ENCODE results near the gene NHEJ1. TPM values are rescaled to one million over a fixed set of nuclear protein-coding genes. Genes with fewer than 3 reads are reported as not detected.

NHEJ1 gene
- polyA plus RNA-seq, 4 donors: 19.3 to 47.1 (median 36.6) TPM

DNA sequence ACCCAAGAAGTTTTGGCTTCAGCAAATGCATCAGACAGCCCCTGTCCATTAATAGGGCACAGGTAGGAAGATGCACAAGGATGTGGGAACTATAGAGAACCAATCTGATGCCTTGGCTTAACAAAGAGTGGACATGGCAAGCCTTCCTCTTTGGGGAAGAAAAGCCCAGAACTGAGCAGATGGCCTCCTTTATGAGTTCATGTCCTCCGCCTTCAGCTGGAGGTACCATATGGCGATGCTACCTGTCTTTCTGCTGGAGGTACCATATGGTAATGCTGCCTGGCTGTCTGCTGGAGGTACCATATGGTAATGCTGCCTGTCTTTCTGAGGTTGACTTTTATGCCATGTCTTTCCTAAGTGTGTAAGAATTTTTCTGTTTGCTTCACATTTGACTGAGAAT lies 23.5 kb upstream of the NHEJ1 start:
- 82 to 96% (median 92%) methylated on average over 2 of the region's 2 CpGs for WGBS, 3 donors
- no peaks in the 10 kb centered on the region for H3K9me3 ChIP-seq (ENCODE audit: control insufficient read depth in 2 of 2, insufficient read depth in 1 of 2, low read depth in 1 of 2, low read length in 1 of 2)
- no peaks in the 10 kb centered on the region for H3K27me3 ChIP-seq (ENCODE audit: control insufficient read depth in 3 of 3, insufficient read depth in 3 of 3, low read length in 3 of 3)
- H3K27ac ChIP-seq (ENCODE audit: low read depth in 1 of 3, low read length in 2 of 3): no peak overlapping the region
- peaks cover 23 to 44% (median 24%) of the 10 kb centered on the region in 3 donors for H3K36me3 ChIP-seq (ENCODE audit: control insufficient read depth in 3 of 3, insufficient read depth in 2 of 3, low read depth in 1 of 3, low read length in 3 of 3)
- H3K4me1 ChIP-seq (ENCODE audit: control insufficient read depth in 3 of 3, insufficient read depth in 2 of 3, low read depth in 1 of 3, low read length in 2 of 3): peaks cover 0 to 4% (median under 1%) of the 10 kb centered on the region in 3 donors
- H3K4me3 ChIP-seq (ENCODE audit: low read depth in 1 of 3, low read length in 3 of 3): no peak overlapping the region
- FAIRE-seq (no peak), DNase-seq (no peak)

DNA sequence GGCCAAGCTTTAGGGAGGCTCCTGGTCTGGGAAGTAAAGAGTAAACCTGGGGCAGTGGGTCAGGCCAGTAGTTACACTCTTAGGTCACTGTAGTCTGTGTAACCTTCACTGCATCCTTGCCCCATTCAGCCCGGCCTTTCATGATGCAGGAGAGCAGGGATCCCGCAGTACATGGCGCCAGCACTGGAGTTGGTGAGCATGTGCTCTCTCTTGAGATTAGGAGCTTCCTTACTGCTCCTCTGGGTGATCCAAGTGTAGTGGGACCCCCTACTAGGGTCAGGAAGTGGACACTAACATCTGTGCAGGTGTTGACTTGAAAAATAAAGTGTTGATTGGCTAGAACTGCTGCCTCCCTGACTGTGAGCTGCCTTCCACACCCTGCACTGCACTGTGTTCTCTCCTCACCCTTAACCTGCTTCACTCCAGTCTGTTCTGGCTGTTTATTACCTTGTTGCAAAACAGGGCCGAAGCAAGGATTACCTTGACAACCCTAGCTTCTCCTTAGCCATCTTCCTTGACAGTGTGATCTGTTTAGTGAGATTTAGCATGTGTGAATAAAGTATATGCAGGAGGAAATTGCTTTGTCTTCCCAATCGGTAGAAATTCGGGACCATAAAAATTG lies 22.6 kb upstream of the NHEJ1 start:
- DNase-seq (peak in 1 of 2 donors; percentile 51), FAIRE-seq (no peak)
- H3K27ac ChIP-seq (ENCODE audit: low read depth in 1 of 3, low read length in 2 of 3): peak overlapping the region in 1 of 3 donors; percentile 5
- H3K36me3 ChIP-seq (ENCODE audit: control insufficient read depth in 3 of 3, insufficient read depth in 2 of 3, low read depth in 1 of 3, low read length in 3 of 3): peaks cover 23 to 47% (median 24%) of the 10 kb centered on the region in 3 donors
- no peaks in the 10 kb centered on the region for H3K27me3 ChIP-seq (ENCODE audit: control insufficient read depth in 3 of 3, insufficient read depth in 3 of 3, low read length in 3 of 3)
- no peaks in the 10 kb centered on the region for H3K9me3 ChIP-seq (ENCODE audit: control insufficient read depth in 2 of 2, insufficient read depth in 1 of 2, low read depth in 1 of 2, low read length in 1 of 2)
- H3K4me1 ChIP-seq (ENCODE audit: control insufficient read depth in 3 of 3, insufficient read depth in 2 of 3, low read depth in 1 of 3, low read length in 2 of 3): peaks cover 3 to 5% (median 4%) of the 10 kb centered on the region in 3 donors
- WGBS, 3 donors: 90 to 93% (median 92%) methylated on average over 6 of the region's 6 CpGs
- no peak overlapping the region for H3K4me3 ChIP-seq (ENCODE audit: low read depth in 1 of 3, low read length in 3 of 3)

DNA sequence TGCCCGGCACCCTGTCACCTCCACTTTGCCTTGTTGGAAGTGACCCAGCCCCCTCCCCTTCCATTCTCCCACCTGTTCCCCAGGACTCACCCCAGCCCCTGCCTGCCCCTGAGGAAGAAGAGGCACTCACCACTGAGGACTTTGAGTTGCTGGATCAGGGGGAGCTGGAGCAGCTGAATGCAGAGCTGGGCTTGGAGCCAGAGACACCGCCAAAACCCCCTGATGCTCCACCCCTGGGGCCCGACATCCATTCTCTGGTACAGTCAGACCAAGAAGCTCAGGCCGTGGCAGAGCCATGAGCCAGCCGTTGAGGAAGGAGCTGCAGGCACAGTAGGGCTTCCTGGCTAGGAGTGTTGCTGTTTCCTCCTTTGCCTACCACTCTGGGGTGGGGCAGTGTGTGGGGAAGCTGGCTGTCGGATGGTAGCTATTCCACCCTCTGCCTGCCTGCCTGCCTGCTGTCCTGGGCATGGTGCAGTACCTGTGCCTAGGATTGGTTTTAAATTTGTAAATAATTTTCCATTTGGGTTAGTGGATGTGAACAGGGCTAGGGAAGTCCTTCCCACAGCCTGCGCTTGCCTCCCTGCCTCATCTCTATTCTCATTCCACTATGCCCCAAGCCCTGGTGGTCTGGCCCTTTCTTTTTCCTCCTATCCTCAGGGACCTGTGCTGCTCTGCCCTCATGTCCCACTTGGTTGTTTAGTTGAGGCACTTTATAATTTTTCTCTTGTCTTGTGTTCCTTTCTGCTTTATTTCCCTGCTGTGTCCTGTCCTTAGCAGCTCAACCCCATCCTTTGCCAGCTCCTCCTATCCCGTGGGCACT lies 21.9 kb upstream of the NHEJ1 start:
- DNase-seq (no peak), FAIRE-seq (no peak)
- Histone ChIP-seq H3K27me3 (ENCODE audit: control insufficient read depth in 3 of 3, insufficient read depth in 3 of 3, low read length in 3 of 3) (no peaks in the 10 kb centered on the region), H3K36me3 (ENCODE audit: control insufficient read depth in 3 of 3, insufficient read depth in 2 of 3, low read depth in 1 of 3, low read length in 3 of 3) (peaks cover 23 to 47% (median 24%) of the 10 kb centered on the region in 3 donors), H3K4me1 (ENCODE audit: control insufficient read depth in 3 of 3, insufficient read depth in 2 of 3, low read depth in 1 of 3, low read length in 2 of 3) (peaks cover 3 to 5% (median 4%) of the 10 kb centered on the region in 3 donors), H3K9me3 (ENCODE audit: control insufficient read depth in 2 of 2, insufficient read depth in 1 of 2, low read depth in 1 of 2, low read length in 1 of 2) (no peaks in the 10 kb centered on the region), H3K4me3 (ENCODE audit: low read depth in 1 of 3, low read length in 3 of 3) (no peak overlapping the region), H3K27ac (ENCODE audit: low read depth in 1 of 3, low read length in 2 of 3) (peak overlapping the region in 1 of 3 donors; percentile 5)
- WGBS, 3 donors: 75 to 85% (median 82%) methylated on average over 8 of the region's 8 CpGs

DNA sequence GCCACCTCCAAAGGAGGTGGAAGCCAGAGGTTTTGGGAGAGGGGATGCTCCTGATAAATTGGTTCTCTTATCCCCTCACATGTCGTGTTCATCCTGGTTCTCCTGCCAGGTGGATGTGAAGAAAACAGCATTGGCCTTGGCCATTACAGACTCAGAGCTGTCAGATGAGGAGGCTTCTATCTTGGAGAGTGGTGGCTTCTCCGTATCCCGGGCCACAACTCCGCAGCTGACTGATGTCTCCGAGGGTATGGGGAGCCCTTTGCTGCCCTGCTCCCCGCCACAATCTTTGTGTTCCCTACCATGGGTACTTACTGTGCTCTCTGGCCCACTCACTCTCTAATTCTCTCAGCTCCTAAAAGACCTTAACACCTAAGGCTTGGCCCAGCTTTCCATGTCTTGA lies 20.9 kb upstream of the NHEJ1 start:
- DNase-seq (no peak), FAIRE-seq (no peak)
- peaks cover 23 to 47% (median 24%) of the 10 kb centered on the region in 3 donors for H3K36me3 ChIP-seq (ENCODE audit: control insufficient read depth in 3 of 3, insufficient read depth in 2 of 3, low read depth in 1 of 3, low read length in 3 of 3)
- no peak overlapping the region for H3K27ac ChIP-seq (ENCODE audit: low read depth in 1 of 3, low read length in 2 of 3)
- no peaks in the 10 kb centered on the region for H3K27me3 ChIP-seq (ENCODE audit: control insufficient read depth in 3 of 3, insufficient read depth in 3 of 3, low read length in 3 of 3)
- peaks cover 3 to 10% (median 4%) of the 10 kb centered on the region in 3 donors for H3K4me1 ChIP-seq (ENCODE audit: control insufficient read depth in 3 of 3, insufficient read depth in 2 of 3, low read depth in 1 of 3, low read length in 2 of 3)
- WGBS, 3 donors: 87 to 97% (median 95%) methylated on average over 6 of the region's 6 CpGs
- no peak overlapping the region for H3K4me3 ChIP-seq (ENCODE audit: low read depth in 1 of 3, low read length in 3 of 3)
- H3K9me3 ChIP-seq (ENCODE audit: control insufficient read depth in 2 of 2, insufficient read depth in 1 of 2, low read depth in 1 of 2, low read length in 1 of 2): no peaks in the 10 kb centered on the region

DNA sequence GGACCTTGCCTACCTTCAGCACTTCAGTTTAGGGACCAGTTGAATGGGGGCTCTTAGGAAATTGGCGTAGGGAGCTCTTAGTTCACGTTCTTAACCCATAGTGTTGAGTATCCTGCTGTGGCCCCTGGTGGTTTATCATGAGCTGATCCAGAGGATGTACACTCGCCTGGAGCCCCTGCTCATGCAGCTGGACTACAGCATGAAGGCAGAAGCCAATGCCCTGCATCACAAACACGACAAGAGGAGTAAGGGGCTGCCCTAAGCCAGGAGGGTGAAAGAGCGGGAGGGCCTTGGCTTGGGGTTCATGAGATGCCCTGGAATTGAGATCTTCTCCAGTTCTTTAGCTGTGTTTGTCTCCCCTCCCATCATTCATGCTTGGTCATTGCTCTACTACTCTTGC lies 20.3 kb upstream of the NHEJ1 start:
- DNase-seq: no peak
- H3K27ac ChIP-seq (ENCODE audit: low read depth in 1 of 3, low read length in 2 of 3): no peak overlapping the region
- peaks cover 23 to 50% (median 24%) of the 10 kb centered on the region in 3 donors for H3K36me3 ChIP-seq (ENCODE audit: control insufficient read depth in 3 of 3, insufficient read depth in 2 of 3, low read depth in 1 of 3, low read length in 3 of 3)
- H3K27me3 ChIP-seq (ENCODE audit: control insufficient read depth in 3 of 3, insufficient read depth in 3 of 3, low read length in 3 of 3): no peaks in the 10 kb centered on the region
- peaks cover 3 to 10% (median 4%) of the 10 kb centered on the region in 3 donors for H3K4me1 ChIP-seq (ENCODE audit: control insufficient read depth in 3 of 3, insufficient read depth in 2 of 3, low read depth in 1 of 3, low read length in 2 of 3)
- no peaks in the 10 kb centered on the region for H3K9me3 ChIP-seq (ENCODE audit: control insufficient read depth in 2 of 2, insufficient read depth in 1 of 2, low read depth in 1 of 2, low read length in 1 of 2)
- H3K4me3 ChIP-seq (ENCODE audit: low read depth in 1 of 3, low read length in 3 of 3): no peak overlapping the region
- WGBS, 3 donors: 93% methylated on average over 5 of the region's 5 CpGs
- no peak for FAIRE-seq

DNA sequence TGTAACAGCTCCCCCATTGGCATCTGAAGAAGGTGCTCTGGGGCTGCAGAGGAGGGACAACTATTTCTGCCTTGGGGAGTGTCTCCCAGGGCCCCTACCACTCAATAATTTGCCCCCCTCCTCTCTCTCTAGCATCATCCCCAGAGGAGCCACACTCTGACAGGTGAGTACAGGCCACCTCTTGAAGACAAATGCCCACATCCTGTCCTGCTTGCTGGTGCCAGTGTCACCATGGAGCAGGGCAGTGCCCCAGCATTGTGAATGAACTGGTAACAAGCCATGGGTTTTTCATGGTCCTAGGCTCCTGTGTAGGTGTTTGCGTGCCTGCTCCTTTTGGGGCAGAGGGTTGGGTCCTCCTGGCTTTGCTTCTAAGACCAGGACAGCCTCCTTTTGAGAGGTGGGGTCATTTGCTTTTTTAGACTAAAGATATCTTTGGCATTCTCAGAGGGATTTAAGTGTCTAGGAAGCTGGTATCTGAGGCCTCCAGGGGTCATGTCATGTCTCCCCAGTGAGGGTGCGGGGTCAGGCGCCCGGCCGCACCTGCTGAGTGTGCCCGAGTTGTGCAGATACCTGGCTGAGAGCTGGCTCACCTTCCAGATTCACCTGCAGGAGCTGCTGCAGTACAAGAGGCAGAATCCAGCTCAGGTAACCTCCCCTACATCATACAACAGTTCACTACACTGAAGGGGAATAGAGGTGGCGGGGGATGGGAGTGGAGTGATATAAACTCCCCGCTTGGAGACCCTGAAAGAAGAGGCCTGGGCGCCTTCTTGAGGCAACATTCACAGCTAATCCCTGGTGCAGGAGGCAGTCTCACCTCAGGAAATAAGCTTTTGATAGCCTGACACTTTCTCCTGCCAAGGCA lies 19.2 kb upstream of the NHEJ1 start:
- Histone ChIP-seq H3K4me3 (ENCODE audit: low read depth in 1 of 3, low read length in 3 of 3) (peak overlapping the region in 1 of 3 donors; percentile 59), H3K27ac (ENCODE audit: low read depth in 1 of 3, low read length in 2 of 3) (no peak overlapping the region), H3K27me3 (ENCODE audit: control insufficient read depth in 3 of 3, insufficient read depth in 3 of 3, low read length in 3 of 3) (no peaks in the 10 kb centered on the region), H3K36me3 (ENCODE audit: control insufficient read depth in 3 of 3, insufficient read depth in 2 of 3, low read depth in 1 of 3, low read length in 3 of 3) (peaks cover 23 to 56% (median 26%) of the 10 kb centered on the region in 3 donors), H3K9me3 (ENCODE audit: control insufficient read depth in 2 of 2, insufficient read depth in 1 of 2, low read depth in 1 of 2, low read length in 1 of 2) (no peaks in the 10 kb centered on the region), H3K4me1 (ENCODE audit: control insufficient read depth in 3 of 3, insufficient read depth in 2 of 3, low read depth in 1 of 3, low read length in 2 of 3) (peaks cover 5 to 10% (median 7%) of the 10 kb centered on the region in 3 donors)
- WGBS, 3 donors: 91 to 97% (median 94%) methylated on average over 9 of the region's 9 CpGs
- FAIRE-seq (no peak), DNase-seq (no peak)

DNA sequence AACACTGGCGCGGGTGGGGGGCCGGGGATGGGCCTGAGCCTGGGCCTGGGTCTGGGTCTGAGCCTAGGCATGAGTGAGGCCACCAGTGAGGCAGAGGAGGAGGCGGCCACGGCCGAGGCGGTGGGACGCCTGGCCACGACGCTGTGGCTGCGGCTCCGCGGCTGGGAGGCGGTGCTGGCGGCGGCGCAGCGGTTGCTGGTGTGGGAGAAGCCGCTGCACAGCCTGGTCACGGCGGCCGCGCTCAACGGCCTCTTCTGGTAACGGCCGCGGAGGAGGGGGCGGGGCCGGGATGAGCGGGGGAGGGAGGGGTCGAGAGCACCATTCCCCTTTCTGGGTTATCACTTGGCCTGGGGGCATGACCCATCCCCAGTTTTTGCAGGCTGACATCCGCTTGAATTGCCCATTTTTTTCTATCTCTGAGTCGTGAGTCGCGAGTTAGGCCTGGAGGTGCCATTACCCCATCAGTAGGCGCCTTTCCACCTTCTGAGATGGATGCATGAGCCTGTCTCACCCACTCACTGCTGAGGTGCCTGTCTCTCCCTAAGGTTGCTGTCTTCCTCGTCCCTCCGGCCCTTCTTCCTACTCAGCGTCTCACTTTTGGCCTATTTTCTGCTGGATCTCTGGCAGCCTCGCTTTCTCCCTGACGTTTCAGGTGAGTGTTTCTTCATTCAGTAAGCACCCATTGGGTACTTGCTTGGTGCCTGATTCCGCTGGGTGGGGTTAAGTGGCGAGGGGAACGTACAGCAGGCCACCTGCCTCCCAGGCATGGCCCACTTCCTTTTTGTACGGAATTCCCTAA lies 18.0 kb upstream of the NHEJ1 start:
- DNase-seq (peak in 1 of 2 donors; percentile 45), FAIRE-seq (no peak)
- H3K36me3 ChIP-seq (ENCODE audit: control insufficient read depth in 3 of 3, insufficient read depth in 2 of 3, low read depth in 1 of 3, low read length in 3 of 3): peaks cover 25 to 64% (median 29%) of the 10 kb centered on the region in 3 donors
- H3K27ac ChIP-seq (ENCODE audit: low read depth in 1 of 3, low read length in 2 of 3): peak overlapping the region; percentile 46 to 100 (median 98)
- H3K27me3 ChIP-seq (ENCODE audit: control insufficient read depth in 3 of 3, insufficient read depth in 3 of 3, low read length in 3 of 3): no peaks in the 10 kb centered on the region
- peak overlapping the region; percentile 59 to 95 (median 95) for H3K4me3 ChIP-seq (ENCODE audit: low read depth in 1 of 3, low read length in 3 of 3)
- no peaks in the 10 kb centered on the region for H3K9me3 ChIP-seq (ENCODE audit: control insufficient read depth in 2 of 2, insufficient read depth in 1 of 2, low read depth in 1 of 2, low read length in 1 of 2)
- WGBS, 3 donors: 3% methylated on average over 28 to 45 of the region's 45 CpGs
- H3K4me1 ChIP-seq (ENCODE audit: control insufficient read depth in 3 of 3, insufficient read depth in 2 of 3, low read depth in 1 of 3, low read length in 2 of 3): peaks cover 7 to 10% (median 7%) of the 10 kb centered on the region in 3 donors

Measured in small intestine (tissue), 7 donors.